GM19395 (cell line): Measurements from ENCODE around the gene ZFYVE28.

Source experiments
- ATAC-seq: cut with Tn5 transposase; IDR thresholded peaks from one replicate; pipeline ENCODE4 v1.9.1; 2021; ENCODE audit warnings: mild to moderate bottlenecking, moderate library complexity; ENCODE audit not compliant: unreplicated experiment

The ZFYVE28 gene

DNA sequence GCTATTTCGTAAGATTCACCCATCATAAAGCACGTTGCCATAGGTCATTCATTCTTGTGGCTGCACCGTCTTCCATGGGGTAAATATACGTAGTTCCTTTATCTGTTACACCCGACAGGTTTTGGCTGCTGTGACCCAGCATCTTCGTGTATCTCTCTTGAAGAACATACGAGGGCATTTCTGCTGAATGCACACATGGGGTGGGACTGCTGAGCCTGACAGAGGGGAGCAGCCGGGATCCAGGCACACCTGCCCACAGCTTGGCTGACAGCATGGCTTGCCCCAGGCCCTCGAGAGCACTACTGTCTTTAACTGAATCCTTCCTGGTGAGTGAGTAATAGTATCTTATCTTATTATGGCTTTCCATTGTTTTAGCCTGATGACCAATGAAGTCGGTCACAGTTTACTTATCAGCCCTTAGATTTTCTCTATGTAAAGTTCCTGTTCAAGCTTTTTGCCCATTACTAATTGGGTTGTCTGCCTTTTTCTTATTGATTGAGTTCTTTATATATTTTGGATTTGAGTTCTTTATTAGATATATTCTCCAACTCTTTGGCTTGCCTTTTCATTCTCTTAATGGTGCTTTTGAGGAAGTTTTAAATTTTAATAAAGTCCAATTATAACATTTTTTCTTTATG, 111.6 kb downstream of the ZFYVE28 start:
- ATAC-seq, result no peak

DNA sequence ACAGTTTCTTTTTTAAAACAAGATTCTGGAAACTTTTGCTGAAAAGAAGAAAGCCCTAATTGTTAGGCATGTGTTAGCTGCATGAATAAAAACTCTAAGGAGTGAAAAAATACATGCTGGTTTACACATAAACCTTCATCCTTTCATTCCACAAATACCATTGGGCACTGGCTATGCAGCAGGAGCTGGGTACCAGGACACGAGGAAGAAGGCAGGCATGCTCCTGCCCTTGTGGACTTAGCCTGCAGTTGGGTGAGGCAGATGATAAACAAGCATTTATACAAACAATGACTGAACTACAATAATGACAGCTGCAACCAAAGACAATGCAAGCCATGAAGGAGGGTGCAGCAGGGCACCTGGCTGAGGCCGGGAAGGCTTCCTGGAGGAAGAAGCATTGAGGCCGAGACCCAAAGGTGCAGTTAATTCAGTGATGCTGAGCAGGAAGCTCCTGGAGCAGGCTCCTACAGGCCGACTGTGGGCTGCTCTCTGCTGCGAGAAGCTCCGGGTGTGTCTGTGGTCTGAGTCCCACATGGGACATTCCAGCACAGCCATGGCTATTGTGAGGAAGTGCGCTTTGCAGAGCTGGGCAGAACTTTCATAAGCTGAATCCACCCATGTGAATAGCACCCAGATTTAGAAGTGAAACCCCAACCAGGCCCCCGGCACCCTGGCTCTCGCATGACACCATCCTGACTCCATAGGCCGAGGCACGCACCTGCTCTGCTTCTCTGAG, 112.5 kb downstream of the ZFYVE28 start:
- ATAC-seq, result no peak

DNA sequence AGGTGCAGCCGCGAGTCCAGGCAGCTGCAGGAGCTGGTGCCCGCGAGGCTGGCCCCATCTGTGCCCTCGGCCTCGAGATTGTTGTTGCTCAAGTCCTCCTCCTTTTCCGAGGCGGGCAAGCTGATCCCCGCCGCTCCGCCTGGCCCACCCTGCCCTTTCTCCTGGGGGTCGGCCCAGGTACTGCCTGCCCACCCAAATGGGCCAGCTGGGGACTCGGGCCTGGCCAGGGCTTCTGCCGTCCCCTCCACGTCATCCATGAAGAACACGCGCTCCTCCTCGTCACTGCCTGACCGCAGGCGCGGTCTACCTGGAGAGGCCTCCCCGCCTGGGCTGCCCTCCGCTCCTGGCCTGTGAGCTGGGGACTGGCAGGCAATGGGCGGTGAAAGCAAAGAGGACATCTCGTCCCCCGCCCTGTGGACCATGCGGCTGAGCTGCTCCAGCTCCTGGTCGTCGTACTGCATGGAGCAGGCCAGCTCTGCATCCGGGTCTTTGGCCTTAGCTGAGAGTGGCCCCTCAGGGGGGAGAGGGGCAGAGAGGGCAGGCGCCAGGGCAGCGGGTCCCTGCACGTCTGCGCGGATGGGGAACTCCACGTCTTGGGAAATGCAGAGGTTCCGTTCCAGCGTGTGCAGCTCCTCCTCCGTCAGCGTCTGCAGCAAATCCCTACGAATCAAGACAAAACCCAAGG, 113.4 kb downstream of the ZFYVE28 start:
- ATAC-seq, result no peak

DNA sequence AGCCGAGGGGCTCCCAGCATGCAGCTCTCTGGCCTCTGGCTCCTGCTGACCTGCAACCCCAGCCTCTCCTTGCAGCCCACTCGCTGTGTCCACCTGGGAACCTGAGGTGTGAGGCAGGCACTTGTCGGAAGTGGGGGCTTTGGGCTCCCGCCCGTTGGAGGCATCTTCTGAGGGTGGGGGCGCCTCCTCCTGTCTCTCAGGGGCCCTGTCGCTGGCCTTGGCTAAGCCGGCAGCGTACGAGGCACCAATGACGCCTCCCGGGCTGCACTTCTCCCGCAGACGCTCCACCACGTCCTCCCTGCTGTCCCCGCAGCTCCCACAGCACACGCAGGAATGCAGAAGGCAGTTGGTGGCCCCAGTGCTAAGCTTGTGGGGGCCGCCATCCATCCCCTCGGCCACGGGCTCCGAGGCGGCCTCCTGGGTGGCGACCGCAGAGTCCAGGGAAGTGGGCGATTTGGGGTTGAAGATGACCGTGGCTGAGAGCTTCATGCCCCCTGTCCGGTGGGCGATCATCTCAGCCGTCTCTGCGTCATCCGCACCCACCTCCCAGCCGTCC, 114.0 kb downstream of the ZFYVE28 start:
- ATAC-seq, result no peak

DNA sequence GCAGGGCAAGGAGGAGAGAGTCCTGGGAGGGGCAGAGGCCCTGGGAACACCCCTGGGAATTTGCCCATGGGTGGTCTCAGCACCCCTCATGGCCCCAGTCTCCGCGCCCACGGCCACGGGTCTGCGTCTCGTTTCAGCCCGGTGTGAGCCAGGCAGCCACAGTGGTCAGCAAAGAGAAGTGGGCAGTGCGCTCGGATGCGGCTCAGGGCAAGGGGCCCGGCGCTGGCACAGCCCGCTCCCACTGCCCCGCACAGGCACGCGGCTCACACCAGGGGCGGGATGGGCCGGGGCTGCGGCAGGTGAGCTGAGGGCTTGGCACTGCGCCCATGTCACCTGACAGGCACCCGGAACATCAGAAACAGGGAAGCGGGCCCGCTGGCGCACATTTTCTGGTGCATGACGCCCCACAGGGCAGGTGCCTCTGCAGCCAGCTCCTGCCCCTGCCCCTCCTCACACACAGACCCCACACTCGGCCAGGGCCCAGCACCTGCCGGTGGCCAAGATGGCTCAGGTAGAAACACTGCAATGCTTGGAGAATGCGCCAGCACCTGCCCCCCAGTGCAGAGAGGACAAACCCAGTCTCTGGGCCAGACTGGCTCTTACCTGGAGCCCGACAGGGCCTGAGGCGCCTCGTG, 114.6 kb downstream of the ZFYVE28 start:
- ATAC-seq, result no peak

DNA sequence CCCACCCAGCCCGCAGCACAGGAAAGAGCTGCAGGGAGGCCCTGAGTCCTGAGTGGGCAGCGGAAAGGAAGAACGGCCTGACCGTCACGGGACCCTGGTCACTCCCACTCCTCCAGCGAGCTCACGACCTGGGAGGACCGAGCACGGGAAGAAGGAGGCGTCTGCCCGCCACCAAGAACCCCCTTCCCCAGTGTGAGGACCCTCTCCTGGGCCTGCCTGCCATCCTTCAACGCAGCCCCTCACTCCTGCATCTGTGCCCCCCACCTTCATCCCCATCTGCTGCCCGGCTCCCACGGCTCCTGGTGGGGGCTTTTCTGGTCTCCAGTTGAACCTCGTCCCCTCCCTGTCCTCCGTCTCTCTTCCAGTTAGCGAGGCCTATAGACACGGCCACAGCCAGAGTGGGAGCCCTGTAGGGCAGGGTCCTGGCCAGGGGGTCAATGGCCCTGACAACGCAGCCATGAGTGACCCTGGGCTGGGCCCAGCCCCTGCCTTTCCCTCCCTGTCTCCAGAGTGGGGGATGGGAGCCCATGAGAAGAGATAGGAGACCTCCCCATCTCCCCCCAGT, 115.2 kb downstream of the ZFYVE28 start:
- ATAC-seq, result no peak

DNA sequence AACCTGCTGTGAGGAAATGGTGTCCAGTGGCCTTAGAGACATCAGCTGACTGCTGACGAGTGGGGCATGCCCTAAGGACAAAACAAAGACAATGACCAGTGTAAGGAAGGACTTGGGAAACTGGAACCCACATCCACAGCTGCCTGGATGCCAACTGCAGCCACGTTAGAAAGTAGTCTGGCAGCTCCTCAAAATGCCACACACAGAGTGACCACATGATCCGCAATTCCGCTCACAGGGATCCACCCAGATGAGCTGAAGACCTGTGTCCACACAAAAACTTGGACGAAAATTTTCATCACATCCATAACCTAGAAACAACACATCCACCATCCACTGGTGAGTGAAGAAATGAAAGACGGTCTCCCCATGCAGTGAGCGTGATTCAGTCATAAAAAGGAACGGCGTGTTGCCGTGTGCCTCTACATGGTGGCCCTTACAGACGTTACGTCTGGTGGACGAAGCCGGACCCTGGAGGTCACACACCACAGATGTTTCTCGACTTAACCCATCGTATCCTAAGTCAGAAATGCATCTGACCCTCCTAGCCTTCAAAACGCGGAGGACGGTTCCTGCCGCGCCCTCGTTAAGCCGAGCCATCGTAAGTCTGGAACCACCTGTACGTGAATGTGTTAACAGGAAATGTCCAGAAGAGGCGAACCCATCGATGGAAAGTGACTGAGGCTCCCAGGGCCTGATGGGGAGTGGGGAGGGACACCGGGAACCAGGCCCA, 115.9 kb downstream of the ZFYVE28 start:
- no peak for ATAC-seq

DNA sequence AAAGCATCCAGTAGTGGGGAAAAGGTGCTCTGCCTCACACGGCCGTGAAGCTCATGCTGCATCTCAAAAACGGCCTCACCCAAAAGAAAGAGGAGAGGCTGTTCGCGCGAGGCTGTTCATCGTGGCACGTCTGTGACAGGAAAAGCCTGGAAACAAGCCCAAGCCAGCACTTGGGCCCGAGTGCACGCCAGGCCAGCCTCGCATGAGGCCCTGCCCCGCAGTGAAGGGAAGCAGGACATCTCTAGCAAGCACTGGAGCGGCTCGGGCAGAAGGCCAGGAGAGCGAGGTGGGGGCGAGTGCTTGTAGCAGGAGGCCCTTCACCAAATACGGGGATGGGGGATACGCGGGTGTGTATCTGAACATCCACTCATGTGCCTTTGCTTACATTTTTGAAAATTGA, 116.6 kb downstream of the ZFYVE28 start:
- ATAC-seq, result no peak

DNA sequence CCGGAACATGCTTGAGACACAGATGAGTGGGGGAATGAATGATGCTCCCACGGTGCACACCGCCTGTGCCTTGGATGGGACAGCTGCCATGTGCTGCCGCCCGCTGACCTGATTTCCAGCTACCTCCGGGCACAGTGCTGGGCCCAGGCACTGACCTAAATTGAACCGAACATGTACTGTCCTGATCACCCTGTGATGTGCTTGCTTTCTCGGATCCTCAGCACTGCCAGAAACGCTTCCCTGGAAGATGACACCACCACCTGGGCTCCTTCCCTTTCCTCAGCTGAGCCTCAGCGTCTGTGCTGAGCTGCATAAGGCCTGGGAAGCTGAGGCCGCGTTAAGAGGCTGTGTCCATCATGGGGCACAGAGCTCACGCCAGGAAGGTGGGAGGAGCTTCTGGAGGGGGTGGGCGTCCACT, 117.2 kb downstream of the ZFYVE28 start:
- ATAC-seq, result no peak

DNA sequence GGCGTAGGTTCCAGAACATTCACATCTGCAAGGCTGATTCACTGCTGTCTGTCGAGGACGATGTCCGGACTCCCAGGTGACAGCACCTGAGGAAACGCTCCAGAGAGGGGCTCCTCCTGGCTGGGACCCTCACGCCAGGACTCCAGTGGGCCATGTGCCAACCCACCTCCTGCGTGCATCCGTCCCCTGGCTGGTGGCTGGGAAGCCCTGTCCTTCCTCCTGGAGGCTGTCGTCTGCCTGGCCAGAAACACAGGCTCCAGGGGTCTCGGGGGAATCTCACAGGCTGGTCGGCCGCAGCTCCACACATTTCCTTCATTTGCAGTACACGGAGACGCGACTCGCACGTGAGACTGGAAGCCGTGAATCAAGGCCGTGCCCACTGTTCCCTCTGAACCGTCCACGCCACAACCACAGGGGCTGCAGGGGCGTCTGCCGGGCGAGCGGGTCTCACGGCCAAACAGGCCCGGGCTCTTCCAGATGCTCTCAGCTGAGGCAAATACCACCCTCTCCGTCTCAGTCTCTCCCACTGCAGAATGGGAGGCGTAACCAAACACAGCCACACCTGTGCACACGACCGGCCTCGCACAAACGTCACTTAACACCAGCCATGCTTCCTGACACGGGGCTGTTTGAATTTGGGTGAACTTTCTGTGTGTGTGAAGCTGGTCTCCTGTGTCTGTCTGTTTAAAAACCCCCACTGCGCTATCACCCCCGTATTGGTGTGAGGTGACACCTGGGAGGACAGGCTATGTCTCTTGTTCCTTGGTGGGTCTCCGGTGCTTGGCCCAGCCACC, 117.8 kb downstream of the ZFYVE28 start:
- ATAC-seq, result no peak

DNA sequence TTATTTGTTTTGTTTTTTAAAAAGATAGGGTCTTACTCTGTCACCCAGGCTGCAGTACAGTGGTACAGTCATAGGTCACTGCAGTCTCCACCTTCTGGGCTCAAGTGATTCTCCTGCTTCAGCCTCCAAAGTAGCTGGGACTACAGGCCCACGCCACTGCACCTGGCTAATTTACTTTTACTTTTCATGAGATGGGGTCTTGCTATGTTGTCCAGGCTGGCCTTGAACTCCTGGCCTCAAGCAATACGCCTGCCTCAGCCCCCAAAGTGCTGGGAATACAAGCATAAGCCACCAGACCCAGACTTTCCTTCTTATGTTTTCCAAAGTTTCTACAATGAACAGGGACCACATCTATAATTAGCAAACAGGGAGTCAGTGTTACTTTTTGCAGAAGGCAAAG, 118.7 kb downstream of the ZFYVE28 start:
- ATAC-seq, result no peak

DNA sequence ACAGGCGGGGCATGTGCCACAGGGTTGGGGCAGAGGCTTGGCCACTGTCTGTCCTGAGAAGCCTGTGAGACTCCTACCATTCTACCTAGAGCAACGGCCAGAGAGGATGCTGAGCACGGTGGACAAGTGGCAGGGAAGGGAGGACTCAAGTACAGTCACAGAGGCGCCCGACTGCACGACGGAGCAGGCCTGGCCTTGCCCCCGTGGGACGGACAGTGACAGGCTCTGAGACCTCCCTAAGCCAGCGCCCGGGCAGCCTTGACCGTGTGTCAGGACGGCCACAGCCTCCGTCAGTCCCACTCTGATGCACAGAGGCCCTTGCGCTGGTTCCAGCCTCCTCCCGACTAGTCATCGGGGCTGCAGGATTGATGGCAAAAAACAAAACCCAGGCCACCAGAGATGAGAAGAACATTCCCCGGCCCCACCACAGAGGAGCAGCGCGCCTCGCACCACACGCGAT, 119.9 kb downstream of the ZFYVE28 start:
- no peak for ATAC-seq

DNA sequence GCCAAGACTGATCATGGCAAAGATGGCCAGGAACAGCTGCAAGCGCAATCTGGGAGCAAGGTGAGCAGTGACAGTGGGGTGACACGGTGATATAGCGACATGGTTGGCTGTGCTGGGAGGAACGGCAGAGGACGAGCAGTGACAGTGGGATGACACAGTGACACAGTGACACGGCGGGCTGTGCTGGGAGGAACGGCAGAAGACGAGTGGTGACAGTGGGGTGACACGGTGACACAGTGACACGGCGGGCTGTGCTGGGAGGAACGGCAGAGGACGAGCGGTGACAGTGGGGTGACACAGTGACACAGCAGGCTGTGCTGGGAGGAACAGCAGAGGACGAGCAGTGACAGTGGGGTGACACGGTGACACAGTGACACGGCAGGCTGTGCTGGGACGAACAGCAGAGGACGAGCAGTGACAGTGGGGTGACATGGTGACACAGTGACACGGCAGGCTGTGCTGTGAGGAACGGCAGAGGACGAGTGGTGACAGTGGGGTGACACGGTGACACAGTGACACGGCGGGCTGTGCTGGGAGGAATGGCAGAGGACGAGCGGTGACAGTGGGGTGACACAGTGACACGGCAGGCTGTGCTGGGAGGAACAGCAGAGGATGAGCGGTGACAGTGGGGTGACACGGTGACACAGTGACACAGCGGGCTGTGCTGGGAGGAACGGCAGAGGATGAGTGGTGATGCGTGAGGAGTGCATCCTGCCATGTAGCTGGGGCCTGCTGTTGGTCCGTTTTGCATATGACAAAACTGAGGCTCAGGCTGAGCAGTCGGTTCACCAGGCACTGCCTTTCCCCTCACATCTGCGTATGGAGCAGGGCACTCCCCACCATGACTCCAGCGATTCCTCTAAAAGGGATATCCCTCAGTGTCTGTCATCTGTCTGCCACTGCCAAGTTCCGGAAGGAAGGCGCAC, 120.6 kb downstream of the ZFYVE28 start:
- ATAC-seq, result no peak

DNA sequence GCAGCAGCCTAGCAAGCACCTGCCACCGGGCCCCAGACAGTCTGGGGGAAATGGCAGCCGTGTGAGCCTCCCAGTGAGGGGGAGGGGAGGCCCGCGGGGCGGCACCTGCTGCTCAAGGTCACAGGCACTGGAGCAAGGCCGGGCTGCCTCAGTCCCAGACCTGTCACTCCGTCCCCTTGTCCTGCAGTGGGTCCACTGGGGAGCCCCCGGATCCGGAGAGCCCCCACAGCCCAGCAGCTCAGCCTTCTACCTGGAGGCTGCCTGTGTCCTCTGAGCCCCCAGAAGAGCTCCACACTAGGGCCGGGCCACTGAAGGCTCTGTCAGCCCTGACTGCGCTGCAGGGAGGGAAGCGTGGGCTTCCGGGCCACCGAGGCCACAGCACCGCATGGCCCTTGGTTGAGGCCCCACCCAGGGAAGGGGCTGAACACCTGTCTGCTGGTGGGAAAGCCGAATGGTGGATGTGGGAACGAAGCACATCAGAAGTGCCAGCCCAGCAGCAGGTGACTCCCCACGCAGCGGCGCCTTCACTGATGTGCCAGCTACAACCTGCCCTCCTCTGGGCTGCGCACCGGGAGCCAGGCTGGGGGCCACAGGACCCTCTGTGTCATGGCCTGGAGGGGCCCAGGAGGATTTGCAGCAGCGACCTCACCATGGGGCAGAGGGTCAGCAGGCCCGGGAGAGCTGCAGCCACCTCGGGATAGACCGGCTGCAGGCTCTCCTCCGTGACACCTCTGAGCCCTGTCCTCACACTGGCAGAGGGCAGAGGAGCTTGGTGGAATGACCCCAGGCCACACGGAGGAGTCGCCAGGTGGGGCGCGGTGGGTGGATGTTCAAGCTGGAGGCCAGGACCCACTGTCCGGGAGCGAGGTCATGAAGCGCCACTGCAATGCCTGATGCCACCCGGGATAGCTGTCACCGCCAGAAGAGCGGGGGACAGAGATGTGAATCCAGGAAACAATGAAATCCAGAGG, 121.5 kb downstream of the ZFYVE28 start:
- no peak for ATAC-seq

DNA sequence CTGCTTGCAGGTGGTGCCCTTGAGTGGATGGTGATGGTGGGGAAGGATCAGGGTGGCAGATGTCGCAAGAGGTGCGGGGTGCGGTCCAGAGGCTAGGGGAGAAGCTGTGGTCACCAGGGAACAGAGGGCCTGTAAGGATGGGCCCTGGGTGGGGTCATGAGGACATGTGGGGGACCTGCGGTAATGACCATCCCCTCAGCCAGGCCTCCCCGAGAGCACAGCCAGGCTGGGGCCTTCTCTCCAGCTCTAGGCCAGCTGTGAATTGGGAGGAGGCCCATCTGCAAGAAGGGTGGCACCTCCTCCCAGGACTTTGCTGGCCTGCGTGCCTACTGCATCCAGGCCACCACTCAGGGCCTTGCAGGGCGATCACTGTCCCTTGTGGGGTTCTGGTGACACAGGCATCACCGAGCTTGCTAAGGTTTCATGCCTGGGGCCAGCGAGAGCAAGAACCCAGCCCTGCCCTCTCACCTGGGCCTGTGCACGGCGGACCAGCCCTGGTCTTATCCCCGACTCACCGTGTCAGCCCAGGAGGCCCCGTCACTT, 122.5 kb downstream of the ZFYVE28 start:
- no peak for ATAC-seq

DNA sequence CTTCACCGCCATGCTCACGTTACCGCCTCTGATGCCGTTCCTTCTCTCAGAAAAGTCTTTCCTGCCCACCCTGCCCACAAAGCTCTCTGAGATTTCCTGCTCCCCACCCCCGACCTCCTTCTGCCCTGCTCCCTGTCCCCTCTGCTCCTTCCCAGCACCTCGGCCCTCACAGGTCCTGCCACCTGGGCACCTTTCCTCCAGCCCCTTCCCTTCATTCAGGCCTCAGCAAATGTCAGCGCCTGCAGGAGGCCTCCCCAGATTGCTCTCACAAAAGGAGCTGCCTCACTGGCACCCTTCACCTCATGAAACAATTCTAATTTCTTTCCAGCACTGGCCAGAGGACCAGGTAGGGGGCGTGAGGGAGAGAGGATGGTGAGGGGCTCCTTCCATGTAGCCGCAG, 122.9 kb downstream of the ZFYVE28 start:
- no peak for ATAC-seq

DNA sequence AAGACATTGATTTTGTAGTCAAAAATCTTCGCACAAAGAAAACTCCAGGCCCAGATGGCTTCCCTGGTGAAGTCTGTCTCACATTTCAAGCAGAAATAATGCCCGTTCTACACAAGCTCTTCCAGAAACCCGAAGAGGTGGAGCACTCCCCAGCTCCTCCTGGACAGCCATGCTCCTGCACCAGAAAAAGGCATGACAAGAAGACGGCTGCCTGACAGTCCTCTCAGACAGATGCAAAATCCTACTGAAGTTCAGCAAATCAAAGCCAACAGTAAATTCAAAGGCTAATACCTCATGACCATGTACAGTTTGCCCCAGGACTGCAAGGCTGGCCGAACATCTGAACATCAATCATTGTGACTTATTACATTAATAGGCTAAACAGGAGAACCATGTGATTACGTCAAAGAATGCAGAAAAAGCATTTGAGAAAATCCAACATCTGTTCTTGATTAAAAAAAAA, 125.8 kb downstream of the ZFYVE28 start:
- ATAC-seq, result no peak
